IMR-90 (cell line): ENCODE measurements around the gene ENTPD1.

Experiments used
- CEBPB ChIP-seq: IDR thresholded peaks from 2 replicates; pipeline ENCODE4 v1.6.1; 2012; ENCODE audit warnings: low read depth, low read length, improper control_type of control experiment
- CTCF ChIP-seq: conservative IDR thresholded peaks from 2 replicates; pipeline ENCODE4 v1.5.1; 2012; ENCODE audit warnings: mild to moderate bottlenecking, low read depth, low read length, improper control_type of control experiment
- FOS ChIP-seq: fragments of 150-350 bp; IDR thresholded peaks from 2 replicates; pipeline ENCODE4 v1.6.1; 2016; ENCODE audit warnings: low read depth, low read length
- MAZ ChIP-seq: IDR thresholded peaks from 2 replicates; pipeline ENCODE4 v1.6.1; 2012; ENCODE audit warnings: low read depth, mild to moderate bottlenecking, low read length, improper control_type of control experiment, moderate library complexity, borderline replicate concordance
- NFE2L2 ChIP-seq: fragments of 150-350 bp; IDR thresholded peaks from 2 replicates; pipeline ENCODE4 v1.6.1; 2016; ENCODE audit warnings: low read depth, mild to moderate bottlenecking, low read length
- POLR2A ChIP-seq: IDR thresholded peaks from 2 replicates; pipeline ENCODE4 v1.6.1; 2012; ENCODE audit warnings: mild to moderate bottlenecking, low read depth, low read length
- RAD21 ChIP-seq: IDR thresholded peaks from 2 replicates; pipeline ENCODE4 v1.6.1; 2012; ENCODE audit warnings: low read length, improper control_type of control experiment
- RFX5 ChIP-seq: IDR thresholded peaks from 2 replicates; pipeline ENCODE4 v1.8.0; 2012; ENCODE audit warnings: low read depth, mild to moderate bottlenecking, low read length, moderate library complexity
- USF2 ChIP-seq: fragments of 150-350 bp; IDR thresholded peaks from 2 replicates; pipeline ENCODE4 v1.6.1; 2017; ENCODE audit warnings: mild to moderate bottlenecking, antibody characterized with exemption, low read length, low read depth

- no peak for TF ChIP-seq RAD21
- no peak for TF ChIP-seq CTCF
- no peak for TF ChIP-seq POLR2A
- no peak for TF ChIP-seq RFX5
- TF ChIP-seq MAZ, result no peak
- TF ChIP-seq CEBPB, result no peak
- TF ChIP-seq FOS, result no peak
- TF ChIP-seq USF2, result no peak
- no peak for TF ChIP-seq NFE2L2
These were observed 116.3 kb downstream of the ENTPD1 start for GRCh38 chr10:95872158-95872711.
